Upper lobe of left lung (tissue), 6 donors: ENCODE data around the gene CCNY. TPM values are rescaled to one million over a fixed set of nuclear protein-coding genes. Genes with fewer than 3 reads are reported as not detected.

Experiments used
- ATAC-seq, 2 donors: fragments of 200-7000 bp; cut with Tn5 transposase; one replicate each; pipeline ENCODE4 v1.9.1; 2022; ENCODE audit warnings: mild to moderate bottlenecking in 2 of 2, moderate library complexity in 2 of 2; ENCODE audit not compliant: low FRiP score in 2 of 2
- DNase-seq, 2 donors: peaks; one replicate each; pipeline ENCODE4 v3.0.0-alpha.2; 2019 to 2020
- H3K27ac ChIP-seq, 4 donors: fragments of 200-600 bp; sonication (generic); one replicate each; pipeline ENCODE4 v1.5.1; 2016 to 2019
- H3K27me3 ChIP-seq, 4 donors: fragments of 200-600 bp; sonication (generic); one replicate each; pipeline ENCODE4 v1.5.1; 2017 to 2019
- H3K36me3 ChIP-seq, 4 donors: fragments of 200-600 bp; sonication (generic); one replicate each; pipeline ENCODE4 v1.5.1; 2016 to 2019
- H3K4me1 ChIP-seq, 4 donors: fragments of 200-600 bp; sonication (generic); one replicate each; pipeline ENCODE4 v1.5.1; 2018 to 2019
- H3K4me3 ChIP-seq, 4 donors: fragments of 200-600 bp; sonication (generic); one replicate each; pipeline ENCODE4 v1.5.1; 2017 to 2019; ENCODE audit warnings: mild to moderate bottlenecking in 2 of 4, moderate library complexity in 1 of 4
- H3K9me3 ChIP-seq, 4 donors: fragments of 200-600 bp; sonication (generic); one replicate each; pipeline ENCODE4 v1.5.1; 2018 to 2019
- EP300 ChIP-seq, 4 donors: sonication (generic); formaldehyde crosslinking; IDR thresholded peaks; one replicate each; pipeline ENCODE4 v1.5.1; 2017; ENCODE audit warnings: antibody characterized with exemption in 4 of 4, control low read depth in 2 of 4
- POLR2A ChIP-seq, 4 donors: fragments of 450-650 bp; IDR thresholded peaks; one replicate each; pipeline ENCODE4 v1.5.1; 2016 to 2017; ENCODE audit warnings: antibody characterized with exemption in 4 of 4, mild to moderate bottlenecking in 2 of 4
- POLR2AphosphoS5 ChIP-seq, 2 donors: sonication (generic); formaldehyde crosslinking; IDR thresholded peaks; one replicate each; pipeline ENCODE4 v1.5.1; 2017; ENCODE audit warnings: antibody characterized with exemption in 2 of 2
- WGBS, 2 donors: methylation state at CpG; one replicate each; pipeline ENCODE4 v1.1.5; 2017 to 2018; 5-methylcytosine and 5-hydroxymethylcytosine counted together
- total RNA-seq, 6 donors: library from RNA; depleted of rRNA in 4 of 6; stranded (reverse); fragments of >200 nt in 4 of 6; gene quantifications; one replicate each; pipeline versions ENCODE4 v1.1.0 to v1.2.1, GENCODE V29; 2016 to 2021
- TF ChIP-seq, protein P1 (sequence below), 6 experiments: fragments of 450-650 bp in 4 of 6; fragments of 200-600 bp in 2 of 6; sonication (generic) in 2 of 6; IDR thresholded peaks; one replicate each; pipeline ENCODE4 v1.5.1; 2016 to 2019; ENCODE audit warnings: antibody characterized with exemption in 6 of 6
- donor health status: DM: no; HTN: no; CAD: no; lungs with moderate emphysema.
- donor health status: DM: no; HTN: yes; CAD: no; lungs with severe emphysema.

Gene CCNY
- total RNA-seq, 6 donors from 2014 or later, result 22.0 to 80.8 (median 52.5) TPM

DNA sequence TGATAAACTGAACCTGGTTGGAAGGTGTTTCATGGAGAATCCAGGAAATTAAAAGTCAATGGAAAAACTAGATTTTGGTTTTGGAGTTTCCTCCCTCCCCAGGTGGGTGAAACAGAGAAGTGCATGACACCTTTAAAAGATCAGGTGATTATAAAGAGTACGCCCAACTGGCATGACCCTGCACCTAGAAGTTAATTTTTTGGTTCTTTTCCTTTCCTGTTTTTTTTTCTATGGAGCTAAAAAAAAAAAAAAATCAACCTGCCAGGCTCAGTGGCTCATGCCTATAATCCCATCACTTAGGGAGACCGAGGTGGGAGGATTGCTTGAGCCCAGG is 276.8 kb downstream of the CCNY start:
- ATAC-seq (no peak), DNase-seq (no peak)
- no peaks in the 10 kb centered on the region for H3K9me3 ChIP-seq
- peaks cover 2 to 4% (median 3%) of the 10 kb centered on the region in 4 donors for H3K4me1 ChIP-seq
- H3K36me3 ChIP-seq, result no peaks in the 10 kb centered on the region
- WGBS, 2 donors, result 75 to 81% methylated on average over 2 of the region's 2 CpGs
- peaks cover 0 to 6% (median 2%) of the 10 kb centered on the region in 4 donors for H3K27me3 ChIP-seq
- TF ChIP-seq EP300 (IDR thresholded peaks at IDR 0.05) (no peak), POLR2A (IDR thresholded peaks at IDR 0.05) (no peak), POLR2AphosphoS5 (IDR thresholded peaks at IDR 0.05) (no peak)
- TF ChIP-seq, protein P1, sequence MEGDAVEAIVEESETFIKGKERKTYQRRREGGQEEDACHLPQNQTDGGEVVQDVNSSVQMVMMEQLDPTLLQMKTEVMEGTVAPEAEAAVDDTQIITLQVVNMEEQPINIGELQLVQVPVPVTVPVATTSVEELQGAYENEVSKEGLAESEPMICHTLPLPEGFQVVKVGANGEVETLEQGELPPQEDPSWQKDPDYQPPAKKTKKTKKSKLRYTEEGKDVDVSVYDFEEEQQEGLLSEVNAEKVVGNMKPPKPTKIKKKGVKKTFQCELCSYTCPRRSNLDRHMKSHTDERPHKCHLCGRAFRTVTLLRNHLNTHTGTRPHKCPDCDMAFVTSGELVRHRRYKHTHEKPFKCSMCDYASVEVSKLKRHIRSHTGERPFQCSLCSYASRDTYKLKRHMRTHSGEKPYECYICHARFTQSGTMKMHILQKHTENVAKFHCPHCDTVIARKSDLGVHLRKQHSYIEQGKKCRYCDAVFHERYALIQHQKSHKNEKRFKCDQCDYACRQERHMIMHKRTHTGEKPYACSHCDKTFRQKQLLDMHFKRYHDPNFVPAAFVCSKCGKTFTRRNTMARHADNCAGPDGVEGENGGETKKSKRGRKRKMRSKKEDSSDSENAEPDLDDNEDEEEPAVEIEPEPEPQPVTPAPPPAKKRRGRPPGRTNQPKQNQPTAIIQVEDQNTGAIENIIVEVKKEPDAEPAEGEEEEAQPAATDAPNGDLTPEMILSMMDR (IDR thresholded peaks at IDR 0.05), result no peak
- no peak overlapping the region for H3K4me3 ChIP-seq
- no peak overlapping the region for H3K27ac ChIP-seq

DNA sequence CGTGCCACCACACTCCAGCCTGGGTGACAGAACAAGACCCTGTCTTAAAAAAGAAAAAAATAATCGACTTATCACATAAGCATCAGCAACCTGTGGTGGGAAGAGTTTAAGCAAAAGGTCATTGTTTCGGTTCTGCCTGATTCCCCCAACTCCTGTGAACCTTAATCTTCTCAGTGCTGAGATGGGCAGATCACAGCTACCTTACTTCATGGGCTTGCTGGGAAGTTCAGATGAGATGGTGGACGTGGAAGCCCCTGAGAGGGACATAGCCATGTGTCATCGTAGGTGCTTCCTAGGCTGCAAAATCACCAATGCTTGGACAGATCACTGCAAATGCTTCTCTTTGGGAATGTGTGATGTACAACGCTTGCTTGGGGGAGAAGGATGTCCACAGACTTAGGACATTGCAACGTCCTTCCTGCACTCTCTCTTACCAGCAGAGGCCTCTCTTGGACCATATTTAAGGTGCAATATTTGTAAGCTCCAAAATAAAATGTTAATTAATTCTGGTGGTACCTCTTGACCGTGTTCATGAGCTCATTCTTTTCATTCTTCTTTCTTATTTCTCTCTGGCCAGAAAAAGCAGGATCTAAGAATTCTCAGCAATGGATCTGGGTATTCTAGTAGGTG is 277.4 kb downstream of the CCNY start:
- H3K4me3 ChIP-seq, result no peak overlapping the region
- no peaks in the 10 kb centered on the region for H3K4me1 ChIP-seq
- 52 to 61% methylated on average over 8 of the region's 8 CpGs for WGBS, 2 donors
- no peaks in the 10 kb centered on the region for H3K27me3 ChIP-seq
- ATAC-seq (peak in 1 of 2 donors; percentile 17), DNase-seq (no peak)
- H3K9me3 ChIP-seq, result no peaks in the 10 kb centered on the region
- no peak overlapping the region for H3K27ac ChIP-seq
- no peaks in the 10 kb centered on the region for H3K36me3 ChIP-seq
- no peak for TF ChIP-seq EP300 (IDR thresholded peaks at IDR 0.05)
- TF ChIP-seq, protein P1 (IDR thresholded peaks at IDR 0.05), result peak in 2 of 6 experiments; percentile 9 to 23
- no peak for TF ChIP-seq POLR2A (IDR thresholded peaks at IDR 0.05)

DNA sequence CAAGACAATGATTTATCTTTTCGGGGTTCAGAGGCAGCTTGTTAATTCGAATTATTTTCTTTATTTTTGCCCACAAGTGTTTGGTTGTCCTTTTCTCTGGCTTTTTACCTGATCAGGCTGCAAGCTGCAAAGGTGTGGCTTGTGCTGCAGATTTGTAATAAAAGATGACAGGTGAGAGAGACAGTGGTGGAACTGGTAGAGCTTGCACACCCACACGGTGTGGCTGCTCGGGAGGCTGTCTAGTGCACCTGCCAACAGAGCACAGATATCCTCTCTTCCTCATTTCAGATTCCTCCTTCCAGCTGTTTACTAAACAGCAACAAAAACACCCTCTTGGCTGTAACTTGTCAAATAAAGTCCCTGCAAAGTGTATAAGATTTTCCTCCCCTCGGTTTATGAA is 278.0 kb downstream of the CCNY start:
- H3K36me3 ChIP-seq, result no peaks in the 10 kb centered on the region
- no peaks in the 10 kb centered on the region for H3K9me3 ChIP-seq
- ATAC-seq (no peak), DNase-seq (no peak)
- H3K27ac ChIP-seq, result no peak overlapping the region
- no peaks in the 10 kb centered on the region for H3K4me1 ChIP-seq
- no peak overlapping the region for H3K4me3 ChIP-seq
- WGBS, 2 donors, result 59 to 63% methylated on average over 5 of the region's 5 CpGs
- H3K27me3 ChIP-seq, result no peaks in the 10 kb centered on the region
- TF ChIP-seq EP300 (IDR thresholded peaks at IDR 0.05) (no peak), POLR2A (IDR thresholded peaks at IDR 0.05) (no peak), POLR2AphosphoS5 (IDR thresholded peaks at IDR 0.05) (no peak)
- TF ChIP-seq, protein P1 (IDR thresholded peaks at IDR 0.05), result no peak

Other genes with a start within 250 kb of the CCNY start
- 10 to 100 TPM; 11.8 to 30.7 (median 19.7) TPM for gene CUL2, start 246.2 kb upstream of the CCNY start, total RNA-seq
- 10 to 100 TPM in 5 of 6 donors, 1 to 10 TPM in 1; 5.4 to 35.7 (median 23.1) TPM for gene CREM, start 209.7 kb upstream of the CCNY start, total RNA-seq